HUDEP-2 (cell line): ENCODE data around the gene AOPEP.

ENCODE experiments used
- DNase-seq, 76 experiments: peaks; one replicate each; lab custom pipeline; 2025; ENCODE audit not compliant: unreplicated experiment in 76 of 76; lab: John Stamatoyannopoulos, UW

The AOPEP gene

GRCh38 chr9:95085036-95085770, 358.7 kb downstream of the AOPEP start:
- DNase-seq = no peak

- DNase-seq = no peak
Observed at GRCh38 chr9:95085861-95086563, 359.5 kb downstream of the AOPEP start.

- no peak for DNase-seq
Observed at GRCh38 chr9:95086564-95086955, 360.1 kb downstream of the AOPEP start.

GRCh38 chr9:95087659-95088242, 361.3 kb downstream of the AOPEP start:
- peak in 8 of 76 experiments; percentile 4 to 20 (median 12) for DNase-seq

GRCh38 chr9:95088421-95089161, 362.1 kb downstream of the AOPEP start:
- no peak for DNase-seq

GRCh38 chr9:95089257-95090022, 362.9 kb downstream of the AOPEP start:
- no peak for DNase-seq

GRCh38 chr9:95090023-95090791, 363.7 kb downstream of the AOPEP start:
- no peak for DNase-seq

GRCh38 chr9:95090871-95091577, 364.5 kb downstream of the AOPEP start:
- DNase-seq = no peak

- no peak for DNase-seq
Observed at GRCh38 chr9:95091601-95092261, 365.2 kb downstream of the AOPEP start.

GRCh38 chr9:95092262-95093072, 366.0 kb downstream of the AOPEP start:
- peak in 1 of 76 experiments; percentile 8 for DNase-seq

- no peak for DNase-seq
Observed at GRCh38 chr9:95093586-95093985, 367.1 kb downstream of the AOPEP start.

- no peak for DNase-seq
Observed at GRCh38 chr9:95094002-95094401, 367.5 kb downstream of the AOPEP start.

GRCh38 chr9:95095641-95096355, 369.3 kb downstream of the AOPEP start:
- DNase-seq = no peak

- DNase-seq = no peak
Observed at GRCh38 chr9:95096381-95096780, 369.9 kb downstream of the AOPEP start.

GRCh38 chr9:95096807-95097206, 370.3 kb downstream of the AOPEP start:
- DNase-seq = no peak

- no peak for DNase-seq
Observed at GRCh38 chr9:95097279-95097678, 370.8 kb downstream of the AOPEP start.

- no peak for DNase-seq
Observed at GRCh38 chr9:95098391-95098921, 372.0 kb downstream of the AOPEP start.
